Measurements from ENCODE around the gene BRD4.

BRD4 gene

DNA sequence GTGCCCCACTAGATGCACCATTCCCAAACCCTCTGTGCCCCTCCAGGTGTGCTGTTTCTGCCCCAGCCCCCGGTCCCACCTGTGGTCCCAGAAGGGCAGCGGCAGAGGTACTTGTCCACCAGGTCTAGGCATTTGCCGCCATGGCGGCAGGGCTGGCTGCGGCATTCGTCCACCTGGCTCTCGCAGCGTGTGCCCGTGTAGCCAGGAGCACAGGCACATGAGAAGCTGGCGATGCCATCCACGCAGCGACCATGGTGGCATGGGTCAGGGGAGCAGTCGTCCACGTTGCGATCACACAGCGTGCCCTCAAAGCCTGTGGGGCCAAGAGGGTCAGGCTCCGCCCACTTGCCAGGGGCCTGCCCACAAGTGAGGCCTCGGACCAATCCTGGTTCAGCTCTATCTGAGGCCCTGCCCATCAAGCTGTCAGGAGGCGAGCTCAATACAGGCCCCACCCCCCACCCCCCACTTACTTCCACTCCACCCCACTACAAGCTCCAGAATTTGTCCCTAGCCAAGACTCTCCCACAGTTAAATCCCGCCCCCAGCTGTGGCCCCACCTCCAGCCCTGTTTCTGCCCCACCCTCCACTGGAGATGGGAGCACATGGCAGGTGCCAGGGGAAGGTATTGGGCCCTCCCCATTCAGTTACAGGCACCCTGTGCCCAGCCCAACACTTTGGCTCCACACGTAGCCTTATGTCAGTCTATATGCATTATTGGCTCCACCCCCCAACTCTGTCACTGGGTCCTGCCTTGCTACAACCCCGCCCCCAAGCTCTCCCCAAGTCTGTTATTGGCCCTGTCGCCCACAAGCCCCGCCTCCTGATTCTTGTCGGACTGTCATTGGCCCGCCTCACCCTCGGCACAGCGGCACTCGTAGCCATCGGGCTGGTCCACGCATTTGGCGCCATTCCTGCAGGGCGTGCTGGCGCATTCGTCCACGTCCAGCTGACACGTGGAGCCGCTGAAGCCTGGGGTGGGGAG lies 145.0 kb downstream of the BRD4 start:
- no peak for DNase-seq
